NCI-H2227 treated with DMSO at 0.1 percent for 48 hours (cell line): ENCODE results near the gene RPL3.
"Not testable (repeated sequence)": the region's sequence is repeated elsewhere in the genome, so short reads cannot be mapped to it uniquely, and the experiment has no call there.

ENCODE experiments used
- DNase-seq: peaks from one replicate; lab custom pipeline; 2025; lab: John Stamatoyannopoulos, UW

Gene RPL3

DNA sequence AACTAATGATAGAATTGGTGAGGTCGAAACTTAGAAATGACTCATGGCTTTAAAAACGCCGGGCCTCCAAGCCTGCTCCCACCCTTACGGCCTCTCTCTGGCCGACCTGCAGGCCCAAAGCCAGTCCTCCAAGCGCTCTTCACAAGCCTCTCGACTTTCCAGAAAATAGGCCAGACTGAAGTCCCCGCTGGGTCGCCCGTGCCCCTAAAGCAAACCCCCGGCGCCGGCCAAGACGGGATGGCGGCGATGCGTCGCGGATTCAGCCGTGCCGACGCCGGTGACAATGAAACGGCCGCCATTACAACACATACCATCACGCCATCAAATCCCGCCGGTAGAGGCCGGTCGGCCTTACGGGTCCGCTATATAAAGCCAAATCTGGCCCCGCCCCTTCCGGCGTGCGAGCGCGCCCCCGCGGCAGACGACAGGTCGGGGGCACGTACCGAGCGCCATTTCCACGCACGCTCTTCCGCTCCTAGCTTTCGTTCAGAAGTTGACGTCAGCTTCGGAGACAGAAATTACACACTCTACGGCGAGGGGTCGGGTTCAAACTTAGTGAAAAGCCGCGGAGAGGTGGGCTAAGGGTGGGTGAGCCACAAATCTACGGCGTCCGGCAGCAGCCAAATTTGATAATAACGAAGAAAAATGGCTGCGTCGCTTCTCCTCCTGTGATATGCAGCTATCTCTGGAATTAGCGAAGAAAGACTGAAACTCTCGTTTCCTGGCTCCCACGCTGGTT is at the start of gene RPL3:
Gene RPL3, minus strand, starts transcription at position 340 of the 739 bp plus-strand sequence. Its CDS starts 26 bp downstream, at position 314.
- peak; percentile 95 for DNase-seq

DNA sequence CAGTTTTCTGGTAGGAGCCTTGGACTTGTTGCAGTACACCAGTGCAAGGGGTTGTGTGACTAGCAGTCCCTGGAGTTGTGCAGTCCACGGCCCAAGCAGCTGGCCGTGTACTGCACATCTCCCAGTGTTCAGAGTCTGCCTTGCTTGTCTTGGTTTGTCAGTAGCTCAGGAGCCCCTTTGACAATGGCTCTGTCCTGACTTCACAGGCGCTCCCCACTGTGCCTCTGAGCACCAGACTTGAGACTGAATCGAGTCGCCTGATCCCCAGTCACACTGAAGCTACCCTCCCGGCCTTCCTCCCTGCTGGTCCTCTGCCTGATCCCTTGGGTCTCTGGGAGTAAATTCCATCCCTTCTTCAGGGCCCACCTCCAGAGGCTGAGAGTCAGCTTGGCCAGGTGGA is 49.8 kb upstream of the RPL3 start:
- DNase-seq = no peak

DNA sequence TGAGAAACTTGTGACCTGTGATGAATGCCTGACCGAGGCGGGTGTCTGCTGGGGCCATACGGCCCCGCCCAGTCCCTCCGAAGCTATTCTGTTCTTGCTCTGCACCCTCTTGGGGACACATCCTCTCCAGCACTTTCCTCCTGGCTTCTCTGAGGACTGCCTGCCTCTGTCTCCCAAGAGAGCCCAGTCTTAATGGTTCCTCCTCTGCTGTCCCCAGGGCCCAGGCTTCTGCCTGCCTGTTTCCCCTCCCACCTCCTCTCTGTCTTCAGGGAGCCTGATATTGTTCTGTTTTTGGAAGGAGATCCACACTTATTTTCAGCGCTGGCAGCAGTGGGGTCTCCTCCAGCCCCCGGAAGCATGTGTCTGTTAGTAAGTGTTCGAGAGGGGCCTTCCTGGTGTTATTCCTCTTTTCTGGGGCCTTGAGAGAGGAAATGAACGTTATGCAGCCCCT is 49.1 kb upstream of the RPL3 start:
- DNase-seq = no peak

DNA sequence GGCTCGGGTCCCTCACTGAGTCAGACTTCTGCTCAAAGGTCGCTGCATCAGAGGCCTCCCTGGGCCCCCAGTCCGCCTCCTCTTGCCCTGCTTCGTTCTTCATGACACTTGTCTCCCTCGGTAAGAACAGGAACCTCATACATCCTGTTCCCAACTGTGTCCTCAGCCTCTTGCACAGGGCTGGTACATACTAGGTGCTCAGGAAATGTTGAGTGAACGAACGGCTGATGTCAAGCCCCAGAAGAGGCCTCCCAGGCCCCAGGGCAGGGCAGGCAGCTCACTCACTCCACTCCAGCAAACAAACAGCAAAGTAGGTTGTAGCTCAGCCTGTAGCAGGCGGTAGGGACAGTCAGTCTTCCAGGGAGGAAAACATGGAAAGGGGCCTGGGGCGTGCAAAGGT is 47.6 kb upstream of the RPL3 start:
- no peak for DNase-seq

DNA sequence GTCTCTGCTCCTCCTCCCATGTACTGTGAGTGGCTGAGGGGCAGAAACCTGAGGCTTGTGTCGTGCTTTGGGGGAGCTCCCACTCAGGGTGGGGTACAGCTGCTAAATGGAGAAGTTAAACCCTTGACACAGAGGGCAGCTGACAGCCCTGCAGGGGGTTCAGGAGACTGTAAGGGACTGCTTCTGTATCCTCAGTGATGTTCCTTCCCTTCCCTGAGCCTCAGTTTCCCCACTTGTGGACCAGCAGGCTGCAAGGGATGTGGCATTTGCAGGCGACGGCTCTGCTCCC is 46.0 kb upstream of the RPL3 start:
- no peak for DNase-seq

DNA sequence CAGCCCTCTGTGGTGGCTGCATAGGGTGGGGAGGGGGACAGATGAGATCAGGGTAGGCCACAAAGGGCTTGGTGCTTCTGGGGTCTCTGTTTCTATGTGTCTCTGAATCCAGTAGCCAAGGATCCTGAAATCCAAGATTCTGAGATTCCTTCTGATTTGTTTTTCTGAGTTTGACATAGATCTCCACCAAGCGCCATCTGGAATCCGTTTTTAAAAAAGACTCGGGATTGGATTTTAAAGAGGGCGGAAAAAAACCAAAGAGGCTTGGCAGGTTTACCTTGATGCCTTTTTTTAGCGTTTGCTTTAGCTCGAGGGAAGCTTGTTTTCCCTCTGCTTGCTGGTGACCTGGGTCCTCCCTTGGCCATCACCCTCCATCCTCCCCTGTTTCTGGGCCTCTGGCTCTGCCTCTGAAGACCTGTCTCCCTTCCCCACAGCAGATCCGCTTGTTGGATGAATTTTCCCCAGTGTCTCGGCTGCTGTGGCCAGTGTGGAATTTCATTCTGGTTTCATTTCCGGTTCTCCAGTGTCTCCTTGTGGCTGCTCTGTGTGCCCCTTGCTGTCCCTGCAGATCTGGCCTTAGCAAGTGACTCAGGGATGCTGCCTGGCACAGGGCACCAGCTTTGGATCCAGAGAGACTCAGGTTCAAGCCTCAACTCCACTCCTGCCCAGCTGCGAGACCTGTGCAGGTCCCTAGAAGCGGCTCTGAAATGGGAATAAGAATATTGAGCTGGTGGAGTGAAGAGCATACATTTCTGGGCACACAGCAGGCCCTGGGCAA is 45.5 kb upstream of the RPL3 start:
- no peak for DNase-seq

DNA sequence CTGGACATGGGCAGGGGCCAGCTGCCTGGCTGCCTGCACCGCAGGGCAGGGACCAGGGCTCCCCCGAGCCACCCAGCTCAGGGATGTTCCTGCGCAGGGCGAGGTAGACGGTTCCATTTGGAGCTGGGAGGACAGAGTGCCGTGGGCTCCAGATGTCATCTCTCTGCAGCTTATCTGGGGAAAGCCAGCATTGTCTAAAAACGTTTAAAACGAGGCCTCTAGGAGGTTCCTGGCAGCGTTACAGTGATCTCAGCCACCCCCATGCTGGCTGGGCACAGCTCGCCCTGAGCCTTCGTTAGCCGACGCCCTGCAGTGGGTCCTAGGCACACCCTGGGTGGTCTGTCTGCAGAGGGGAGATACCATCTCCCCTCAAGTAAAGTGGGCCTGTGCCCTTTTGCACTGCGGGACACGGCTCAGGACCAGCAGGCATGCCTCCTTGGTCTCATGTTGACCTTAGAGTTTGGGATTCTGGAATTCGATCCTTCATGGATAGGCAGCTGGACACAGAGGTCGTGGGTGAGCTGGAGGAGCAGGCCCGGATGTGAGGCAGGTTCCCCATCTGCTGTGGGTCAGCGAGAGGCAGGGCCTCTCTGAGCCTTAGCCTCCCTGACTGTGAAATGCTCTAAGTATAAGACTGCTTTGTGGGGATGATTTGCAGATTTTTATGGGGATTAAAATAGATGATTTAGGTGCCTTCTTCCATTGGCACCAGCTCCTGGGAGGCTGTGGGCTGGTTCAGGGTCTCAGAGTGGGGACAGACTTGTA is 44.5 kb upstream of the RPL3 start:
- no peak for DNase-seq

DNA sequence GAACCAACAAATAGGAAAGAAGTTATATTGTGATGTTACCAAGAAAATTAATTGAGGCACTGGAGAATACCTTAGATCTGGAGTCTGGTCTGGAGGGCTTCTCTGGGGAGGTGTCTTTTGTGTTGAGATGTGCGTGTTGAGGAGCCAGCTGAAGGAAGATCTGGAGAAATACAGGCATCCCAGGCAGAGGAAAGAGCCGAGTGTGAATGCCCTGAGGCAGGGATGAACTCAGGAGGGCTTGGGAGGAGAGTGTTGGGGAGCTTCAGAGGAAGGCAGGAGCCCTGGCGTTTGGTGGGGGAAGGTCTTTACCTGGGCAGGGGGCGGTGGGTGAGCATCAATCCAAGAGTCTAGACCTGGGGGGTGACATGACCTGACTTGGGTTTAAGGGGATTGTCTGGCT is 43.5 kb upstream of the RPL3 start:
- no peak for DNase-seq

DNA sequence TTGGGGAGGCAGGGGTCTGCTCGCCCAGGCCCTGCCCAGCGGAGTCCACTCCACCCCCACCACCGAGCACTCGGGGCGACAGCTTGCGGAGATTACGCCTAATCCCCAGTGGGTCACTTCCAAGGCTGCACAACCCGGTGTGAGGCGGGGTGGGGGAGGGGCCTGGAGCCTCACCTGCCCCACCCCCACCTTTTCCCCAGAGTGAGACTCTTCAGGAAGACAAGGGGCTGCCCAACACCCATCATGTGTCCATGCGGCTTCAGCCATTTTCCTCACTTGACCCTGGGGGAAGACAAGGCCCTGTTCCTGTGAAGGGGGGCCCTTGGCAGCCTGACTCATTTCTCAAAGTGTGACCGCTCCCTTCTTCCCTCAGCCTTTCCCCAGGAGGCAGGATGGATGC is 42.8 kb upstream of the RPL3 start:
- no peak for DNase-seq

DNA sequence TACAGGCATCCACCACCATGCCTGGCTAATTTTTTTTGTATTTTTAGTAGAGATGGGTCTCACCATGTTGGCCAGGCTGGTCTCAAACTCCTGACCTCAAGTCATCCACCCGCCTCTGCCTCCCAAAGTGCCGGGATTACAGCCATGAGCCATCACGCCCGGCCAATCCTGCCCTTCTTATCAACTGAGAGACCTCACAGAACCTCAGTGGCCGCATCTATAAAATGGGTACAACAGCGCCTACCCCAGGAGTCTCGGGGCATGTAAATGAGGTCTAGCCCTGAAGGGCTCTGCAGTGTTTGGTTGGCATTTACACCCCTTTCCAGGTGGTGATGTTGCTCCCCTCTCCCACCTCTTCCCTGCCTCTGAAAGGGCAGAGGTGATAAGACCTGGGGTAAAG is 42.1 kb upstream of the RPL3 start:
- DNase-seq = no peak

DNA sequence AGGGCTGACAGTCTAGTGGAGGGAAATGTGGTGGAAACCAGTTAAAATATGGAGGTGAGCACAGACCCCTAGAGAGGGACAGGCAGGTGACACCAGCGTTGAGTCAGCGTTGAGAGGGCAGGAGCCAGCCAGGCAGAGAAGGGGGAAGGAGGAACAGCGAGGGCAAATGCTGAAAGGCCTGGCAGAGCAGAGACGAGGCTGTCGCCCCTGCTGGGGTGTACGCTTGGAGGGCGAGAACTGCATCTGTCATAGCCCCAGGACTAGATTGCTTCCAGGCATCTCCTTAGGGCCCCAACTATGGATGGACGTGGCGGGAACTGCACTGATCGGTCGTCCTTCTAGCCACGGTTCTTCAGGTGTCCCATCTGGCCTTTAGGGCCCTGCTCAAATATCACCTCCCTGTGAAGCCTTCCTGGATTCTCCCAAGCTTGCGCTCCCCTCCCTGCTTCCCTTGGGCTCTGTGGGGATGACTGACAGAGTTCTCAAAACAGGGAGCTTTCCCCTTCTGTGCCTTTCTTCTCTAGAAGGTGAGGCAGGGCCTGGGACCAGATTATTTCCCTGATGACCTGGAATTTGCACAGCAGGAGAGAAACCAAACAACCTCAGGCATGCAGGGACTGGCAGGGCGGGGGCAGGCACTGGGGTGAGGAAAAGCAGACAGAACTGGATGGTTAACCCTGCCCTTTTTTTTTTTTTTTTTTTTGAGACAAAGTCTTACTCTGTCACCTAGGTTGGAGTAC is 41.4 kb upstream of the RPL3 start:
- DNase-seq = no peak

DNA sequence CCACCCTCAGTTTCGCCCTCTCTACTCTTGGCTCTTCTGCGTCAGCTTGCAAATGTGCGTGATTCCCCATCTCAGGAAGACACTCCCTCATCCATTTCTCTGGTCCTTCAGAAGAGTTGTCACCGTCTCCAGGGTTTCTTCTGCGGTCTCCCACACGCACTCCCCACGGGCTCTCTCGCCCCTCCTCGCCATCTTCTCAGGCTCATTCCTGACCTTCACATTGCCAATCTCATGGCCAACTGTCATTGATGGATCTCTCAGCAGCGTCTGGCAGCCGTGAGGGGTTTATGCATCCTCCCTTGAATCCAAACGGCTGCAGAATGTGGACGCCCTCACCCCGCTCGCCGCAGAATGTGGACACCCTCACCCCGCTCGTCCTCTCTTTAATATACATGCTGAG is 40.8 kb upstream of the RPL3 start:
- DNase-seq = no peak

DNA sequence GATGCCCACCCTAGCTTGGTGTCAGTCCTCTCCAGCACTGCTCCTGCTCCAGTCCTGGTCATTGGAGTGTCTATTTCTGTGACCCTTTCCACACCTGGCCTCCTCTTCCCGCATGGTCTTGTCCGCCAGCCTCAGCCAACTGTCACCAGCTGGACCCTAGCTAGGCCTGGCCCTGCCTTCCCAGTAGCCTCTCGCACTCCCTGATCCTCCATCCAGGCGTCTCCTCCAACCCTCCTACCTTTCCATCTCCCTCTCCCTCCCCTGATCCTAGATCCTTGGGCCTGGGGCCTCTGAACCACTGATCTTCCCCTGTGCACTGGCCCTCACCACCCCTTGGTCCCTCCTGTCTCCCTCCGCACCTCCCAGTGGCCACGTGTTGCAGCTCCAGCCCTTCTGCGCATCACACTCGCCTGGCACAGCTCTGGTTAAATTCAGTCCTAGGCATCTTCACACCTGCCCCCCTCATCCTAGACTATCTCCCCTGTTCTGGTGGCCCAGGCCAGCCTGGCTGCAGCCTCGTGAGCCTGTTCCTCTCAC is 40.3 kb upstream of the RPL3 start:
- no peak for DNase-seq

DNA sequence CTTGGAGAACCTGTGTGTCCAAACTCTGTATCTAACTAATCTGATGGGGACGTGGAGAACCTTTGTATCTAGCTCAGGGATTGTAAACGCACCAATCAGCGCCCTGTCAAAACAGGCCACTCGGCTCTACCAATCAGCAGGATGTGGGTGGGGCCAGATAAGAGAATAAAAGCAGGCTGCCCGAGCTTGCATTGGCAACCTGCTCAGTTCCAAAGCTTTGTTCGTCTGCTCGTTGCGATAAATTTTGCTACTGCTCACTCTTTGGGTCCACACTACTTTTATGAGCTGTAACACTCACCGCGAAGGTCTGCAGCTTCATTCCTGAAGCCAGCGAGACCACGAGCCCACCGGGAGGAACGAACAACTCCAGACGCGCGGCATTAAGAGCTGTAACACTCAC is 38.8 kb upstream of the RPL3 start:
- not testable (repeated sequence) for DNase-seq

DNA sequence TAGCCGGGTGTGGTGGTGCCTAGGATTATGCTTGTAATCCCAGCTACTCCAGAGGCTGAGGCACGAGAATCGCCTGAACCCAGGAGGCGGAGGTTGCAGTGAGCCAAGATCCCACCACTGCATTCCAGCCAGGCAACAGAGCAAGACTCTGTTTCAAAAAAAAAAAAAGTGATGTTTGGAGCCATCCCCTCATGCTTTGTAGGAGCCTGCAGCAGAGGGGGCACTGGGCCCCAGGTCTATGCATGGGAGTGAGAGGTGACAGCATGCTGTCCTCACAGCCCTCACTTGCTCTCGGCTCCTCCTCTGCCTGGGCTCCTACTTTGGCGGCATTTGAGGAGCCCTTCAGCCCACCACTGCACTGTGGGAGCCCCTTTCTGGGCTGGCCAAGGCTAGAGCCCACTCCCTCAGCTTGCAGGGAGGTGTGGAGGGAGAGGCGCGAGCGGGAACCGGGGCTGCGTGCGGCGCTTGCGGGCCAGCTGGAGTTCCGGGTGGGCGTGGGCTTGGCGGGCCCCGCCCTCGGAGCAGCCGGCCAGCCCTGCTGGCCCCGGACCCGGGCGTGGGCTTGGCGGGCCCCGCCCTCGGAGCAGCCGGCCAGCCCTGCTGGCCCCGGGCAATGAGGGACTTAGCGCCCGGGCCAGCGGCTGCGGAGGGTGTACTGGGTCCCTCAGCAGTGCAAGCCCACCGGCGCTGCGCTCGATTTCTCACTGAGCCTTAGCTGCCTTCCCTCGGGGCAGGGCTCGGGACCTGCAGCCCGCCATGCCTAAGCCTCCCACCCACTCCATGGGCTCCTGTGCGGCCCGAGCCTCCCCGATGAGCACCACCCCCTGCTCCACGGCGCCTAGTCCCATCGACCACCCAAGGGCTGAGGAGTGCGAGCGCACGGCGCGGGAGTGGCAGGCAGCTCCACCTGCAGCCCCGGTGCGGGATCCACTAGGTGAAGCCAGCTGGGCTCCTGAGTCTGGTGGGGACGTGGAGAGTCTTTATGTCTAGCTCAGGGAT is 38.0 kb upstream of the RPL3 start:
- DNase-seq = not testable (repeated sequence)

DNA sequence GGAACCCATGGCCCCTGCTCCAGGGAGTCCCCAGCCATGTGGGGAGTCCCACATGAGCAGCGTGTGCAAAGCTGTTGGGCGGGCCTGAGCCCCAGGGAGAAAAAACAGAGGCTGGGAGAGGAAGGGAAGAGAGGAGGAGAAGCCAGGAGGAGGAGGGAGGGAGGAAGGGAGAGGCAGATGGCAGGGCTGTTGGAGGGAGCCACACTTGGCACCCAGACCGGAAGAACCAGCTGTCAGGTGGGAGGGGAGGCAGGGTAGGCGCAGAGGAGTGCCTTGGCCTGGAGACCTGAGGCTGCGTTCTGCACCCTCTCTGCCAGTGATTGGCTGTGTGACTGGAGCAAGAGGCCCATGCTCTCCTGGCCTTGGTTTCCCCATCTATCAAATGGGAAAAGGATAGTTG is 37.0 kb upstream of the RPL3 start:
- DNase-seq = no peak

DNA sequence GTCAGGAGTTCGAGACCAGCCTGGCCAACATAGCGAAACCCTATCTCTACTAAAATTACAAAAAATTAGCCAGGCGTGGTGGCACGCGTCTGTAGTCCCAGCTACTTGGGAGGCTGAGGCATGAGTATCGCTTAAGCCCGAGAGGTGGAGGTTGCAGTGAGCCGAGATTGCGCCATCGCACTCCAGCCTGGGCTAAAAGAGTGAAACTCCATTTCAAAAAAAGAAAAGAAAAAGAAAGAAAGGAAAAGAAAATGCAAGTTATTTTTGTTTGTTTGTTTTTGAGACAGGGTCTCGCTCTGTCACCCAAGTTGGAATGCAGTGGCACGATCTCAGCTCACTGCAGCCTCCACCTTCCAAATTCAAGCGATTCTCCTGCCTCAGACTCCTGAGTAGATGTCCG is 36.4 kb upstream of the RPL3 start:
- not testable (repeated sequence) for DNase-seq

DNA sequence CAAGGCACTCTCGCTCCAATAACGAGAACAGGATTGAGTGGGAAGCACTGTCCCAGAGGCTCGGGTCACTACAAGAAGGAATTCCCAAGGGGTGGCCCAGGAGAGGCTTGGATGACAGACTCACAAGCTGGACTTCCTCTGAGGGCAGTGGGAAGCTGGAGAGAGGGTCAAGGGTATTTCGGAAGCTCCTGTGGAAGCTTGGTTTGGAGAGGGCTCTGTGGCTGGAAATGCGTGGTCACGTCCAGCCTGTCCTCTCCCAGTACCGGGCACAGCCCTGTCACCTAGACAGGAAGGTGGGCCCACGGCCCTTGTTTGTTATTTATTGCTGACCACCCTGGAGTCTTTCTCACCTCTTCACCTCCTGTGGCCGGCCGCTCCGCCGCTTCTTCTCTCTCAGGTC is 35.7 kb upstream of the RPL3 start:
- no peak for DNase-seq

DNA sequence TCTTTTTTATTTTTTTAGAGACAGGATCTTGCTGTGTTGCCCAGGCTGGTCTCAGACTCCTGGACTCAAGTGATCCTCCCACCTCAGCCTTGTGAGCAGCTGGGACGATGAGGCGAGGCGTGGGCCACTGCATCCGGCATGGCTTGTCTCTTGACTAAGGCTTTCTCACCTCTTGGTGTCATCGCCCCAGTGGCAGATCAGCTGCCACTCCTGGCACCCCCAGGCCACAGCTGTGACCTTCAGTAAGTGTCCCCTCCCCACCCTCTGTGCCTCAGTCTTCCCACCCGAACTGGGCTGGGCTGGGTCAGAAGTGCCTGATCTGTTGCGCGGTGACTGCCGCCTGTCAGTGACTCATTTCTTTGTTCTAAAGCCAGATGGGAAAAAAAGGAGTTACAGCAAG is 33.9 kb upstream of the RPL3 start:
- DNase-seq = no peak

DNA sequence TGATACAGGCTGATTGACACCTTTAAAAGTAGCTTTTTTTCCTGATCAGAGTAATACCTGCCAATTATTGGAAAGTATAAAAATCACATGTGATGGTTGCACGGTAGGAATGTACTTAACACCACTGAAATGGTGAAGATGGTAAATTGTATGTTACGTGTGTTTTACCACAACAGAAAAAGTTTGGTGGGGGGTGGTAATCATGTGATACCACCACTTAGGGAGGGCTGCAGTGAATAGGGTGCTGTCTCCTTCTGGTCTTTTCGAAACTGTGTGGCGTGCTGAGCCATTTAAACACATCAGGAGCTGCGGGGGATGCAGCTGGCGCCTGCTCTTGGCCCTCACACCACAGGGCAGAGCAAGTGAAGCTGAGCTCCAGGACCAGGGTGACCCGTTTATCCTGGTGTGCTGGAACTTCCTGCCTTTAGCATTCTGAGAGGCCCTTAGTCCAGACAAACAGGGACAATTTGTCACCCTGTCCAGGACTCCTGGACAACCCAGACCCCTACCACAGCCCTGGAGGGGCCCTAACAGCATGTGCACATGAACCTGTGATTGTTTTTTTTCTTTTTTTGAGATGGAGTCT is 33.0 kb upstream of the RPL3 start:
- no peak for DNase-seq
